Measurements from ENCODE around the gene MCC.
"Not testable (repeated sequence)": the region's sequence is repeated elsewhere in the genome, so short reads cannot be mapped to it uniquely, and the experiment has no call there.

Gene MCC

GRCh38 chr5:113092683-113093082, 395.6 kb downstream of the MCC start:
- DNase-seq, result no peak

DNA sequence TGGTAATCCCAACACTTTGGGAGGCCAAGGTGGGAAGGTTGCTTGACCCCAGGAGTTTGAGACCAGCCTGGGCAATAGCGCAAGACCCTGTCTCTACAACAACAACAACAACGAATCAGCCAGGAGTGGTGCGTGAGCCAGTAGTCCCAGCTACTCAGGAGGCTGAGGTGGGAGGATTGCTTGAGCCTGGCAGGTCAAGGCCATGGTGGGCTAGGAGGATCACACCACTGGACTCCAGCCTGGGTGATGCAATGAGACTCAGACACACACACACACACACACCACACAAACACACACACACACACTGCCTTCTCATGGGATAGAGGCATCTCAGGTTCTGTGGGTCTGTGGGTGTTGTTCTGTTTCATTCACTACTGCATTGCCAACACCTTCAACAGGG, 396.6 kb downstream of the MCC start:
- DNase-seq, result no peak

GRCh38 chr5:113090336-113091106, 397.7 kb downstream of the MCC start:
- peak; percentile 13 for DNase-seq

DNA sequence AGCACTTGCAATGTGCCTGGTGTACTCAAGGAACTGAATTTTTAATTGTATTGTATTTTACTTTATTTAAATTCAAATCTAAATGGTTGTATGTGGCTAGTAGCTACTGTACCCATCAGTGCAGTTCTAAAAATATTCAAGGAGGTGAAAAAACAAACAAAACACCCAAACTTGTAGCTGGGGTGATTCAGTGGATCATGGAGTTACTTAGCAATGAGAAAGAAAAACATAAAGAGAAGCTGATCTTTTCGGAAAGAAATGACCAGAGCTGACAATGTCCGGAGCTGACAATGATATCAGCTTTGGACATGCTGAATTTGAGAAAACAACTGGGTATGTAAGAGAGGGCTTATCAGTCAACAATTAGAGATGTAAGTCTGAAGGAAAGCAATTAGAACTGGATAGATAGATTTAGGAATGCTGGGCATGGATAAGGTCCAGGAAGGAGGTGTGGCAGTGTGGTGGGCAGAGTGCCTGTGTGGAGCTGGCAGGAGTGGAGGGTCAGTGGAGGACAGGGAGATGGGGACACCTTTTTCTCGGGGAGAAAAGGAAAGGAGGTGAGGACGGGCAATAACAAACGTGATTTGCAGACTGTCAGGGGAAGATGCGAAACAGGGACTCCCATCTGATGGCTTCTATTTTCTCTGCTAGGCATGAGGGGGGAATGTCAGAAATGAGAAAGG, 398.5 kb downstream of the MCC start:
- DNase-seq, result no peak

- DNase-seq, result no peak
Observed at GRCh38 chr5:113087976-113088514, 400.2 kb downstream of the MCC start.

- DNase-seq, result no peak
Observed at GRCh38 chr5:113085880-113086409, 402.3 kb downstream of the MCC start.

DNA sequence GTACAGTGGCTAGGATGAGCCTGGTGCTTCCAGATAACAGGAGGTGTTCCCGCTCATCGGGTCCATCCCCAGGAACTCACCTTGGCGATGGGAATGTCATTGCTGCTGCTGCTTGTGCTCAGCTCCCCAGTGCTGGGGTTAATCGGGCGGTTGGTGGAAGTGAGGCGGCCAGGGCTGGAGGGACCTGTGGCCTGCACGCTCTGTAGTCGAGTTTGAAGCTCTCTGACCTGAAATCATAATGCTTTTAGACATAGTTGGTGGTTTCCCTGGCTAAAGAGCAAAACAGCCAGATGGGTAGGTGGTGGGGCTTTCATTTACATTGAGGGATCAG, 403.2 kb downstream of the MCC start:
- DNase-seq, result no peak

GRCh38 chr5:113084402-113085083, 403.7 kb downstream of the MCC start:
- DNase-seq, result no peak

DNA sequence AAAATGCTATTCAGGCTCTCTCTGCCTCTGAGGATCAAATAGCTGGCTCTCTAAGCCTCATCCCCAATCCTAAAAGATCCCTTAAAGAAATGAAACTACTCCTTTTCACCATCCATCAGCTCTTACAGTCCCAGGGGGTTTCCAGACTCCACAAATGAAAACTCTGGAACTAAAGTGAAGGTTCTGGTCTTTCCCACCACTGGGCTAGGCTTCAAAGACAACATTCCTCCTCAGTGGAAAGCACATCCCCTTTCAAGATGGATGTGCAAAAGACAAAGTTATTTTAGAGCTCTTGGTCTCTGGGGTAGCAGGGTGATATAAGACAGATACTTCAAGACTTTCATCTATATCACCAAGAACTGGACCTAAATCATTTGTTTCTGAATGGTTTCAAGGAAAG, 404.8 kb downstream of the MCC start:
- no peak for DNase-seq

DNA sequence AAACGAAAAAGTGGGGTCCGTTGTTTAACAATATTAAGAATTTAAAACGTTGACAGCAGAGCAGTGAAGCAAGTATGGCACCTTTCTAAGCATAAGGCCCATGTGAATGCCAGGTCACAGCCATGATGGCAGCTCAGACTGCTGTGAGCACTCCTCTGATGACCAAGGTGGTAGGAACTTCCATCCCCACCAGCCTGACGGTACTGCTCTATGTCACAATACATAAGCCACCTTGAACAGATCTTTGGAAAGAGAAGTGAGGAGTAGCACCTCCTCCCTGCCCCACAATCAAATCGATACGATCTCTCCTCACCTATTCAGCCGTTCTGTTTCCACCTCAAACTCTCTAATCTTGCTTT, 405.7 kb downstream of the MCC start:
- DNase-seq, result no peak

DNA sequence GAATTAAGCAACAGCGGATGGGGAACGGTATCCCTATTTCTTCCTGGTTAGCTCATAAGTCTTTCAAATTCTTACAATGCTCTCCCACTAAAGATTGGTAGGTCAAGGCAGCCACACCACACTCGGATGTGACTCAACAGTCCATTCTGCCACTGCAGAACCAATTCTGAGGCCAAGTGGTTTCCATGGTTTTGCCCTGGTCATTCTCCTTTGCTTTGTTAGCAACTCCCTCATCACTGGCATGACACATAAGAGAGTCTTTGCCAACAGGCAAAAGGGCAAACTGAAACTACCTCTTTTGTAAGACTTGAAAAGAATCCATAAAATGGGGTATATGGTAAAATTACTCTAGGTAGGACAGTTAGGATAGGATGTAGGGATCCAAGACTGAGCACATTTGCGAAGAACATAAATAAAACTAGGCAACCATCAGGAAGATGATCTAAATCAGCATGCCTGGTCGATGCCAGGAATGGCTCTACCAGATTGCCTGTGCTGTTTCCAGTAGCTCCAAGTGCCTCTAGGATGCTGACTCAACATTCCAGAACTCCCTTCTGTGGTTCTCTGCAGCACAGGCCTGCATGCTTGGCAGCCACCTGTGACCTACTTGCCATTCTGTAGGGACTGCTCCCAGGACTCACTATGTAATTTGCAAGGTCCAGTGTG, 406.2 kb downstream of the MCC start:
- DNase-seq, result no peak

DNA sequence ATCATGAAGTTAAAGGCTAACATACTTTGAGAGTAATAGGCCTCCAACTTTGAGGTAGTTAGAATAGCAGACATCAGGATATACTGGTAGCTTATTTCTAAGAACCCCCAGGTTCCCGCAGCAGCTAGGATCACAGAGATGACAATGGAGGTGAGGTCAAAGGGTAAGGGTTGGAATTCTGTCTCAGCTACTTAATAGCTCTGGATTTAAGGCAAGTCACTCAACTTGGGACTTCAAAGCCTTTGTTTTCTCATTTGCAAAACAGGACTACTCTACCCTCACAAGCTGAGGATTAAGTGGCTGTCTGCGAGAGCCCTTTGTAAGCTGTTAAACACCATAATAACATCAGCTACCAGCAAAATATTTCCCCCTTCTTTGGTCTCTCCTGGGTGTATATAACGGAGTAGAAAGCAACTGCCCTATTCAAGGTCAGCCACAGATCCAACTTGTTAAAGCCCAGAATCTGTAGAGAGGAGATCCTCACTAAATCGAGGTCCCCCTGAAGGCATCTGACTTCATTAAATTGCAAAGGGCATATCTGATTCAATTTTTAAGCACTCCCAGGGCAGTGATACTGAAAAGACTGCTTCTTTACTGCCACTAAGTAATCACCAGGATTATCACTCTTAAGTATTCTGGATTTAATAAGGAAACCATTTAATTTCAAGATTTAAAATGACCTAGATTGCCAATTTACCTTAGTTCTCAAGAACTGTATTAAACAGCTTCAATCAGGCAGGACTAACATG, 407.0 kb downstream of the MCC start:
- DNase-seq, result no peak

DNA sequence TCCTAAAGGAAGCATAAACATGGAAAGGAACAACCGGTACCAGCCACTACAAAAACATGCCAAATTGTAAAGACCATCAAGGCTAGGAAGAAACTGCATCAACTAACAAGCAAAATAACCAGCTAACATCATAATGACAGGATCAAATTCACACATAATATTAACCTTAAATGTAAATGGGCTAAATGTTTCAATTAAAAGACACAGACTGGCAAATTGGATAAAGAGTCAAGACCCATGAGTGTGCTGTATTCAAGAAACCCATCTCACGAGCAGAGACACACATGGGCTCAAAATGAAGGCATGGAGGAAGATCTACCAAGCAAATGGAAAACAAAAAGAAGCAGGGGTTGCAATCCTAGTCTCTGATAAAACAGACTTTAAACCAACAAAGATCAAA, 411.6 kb downstream of the MCC start:
- DNase-seq, result not testable (repeated sequence)

DNA sequence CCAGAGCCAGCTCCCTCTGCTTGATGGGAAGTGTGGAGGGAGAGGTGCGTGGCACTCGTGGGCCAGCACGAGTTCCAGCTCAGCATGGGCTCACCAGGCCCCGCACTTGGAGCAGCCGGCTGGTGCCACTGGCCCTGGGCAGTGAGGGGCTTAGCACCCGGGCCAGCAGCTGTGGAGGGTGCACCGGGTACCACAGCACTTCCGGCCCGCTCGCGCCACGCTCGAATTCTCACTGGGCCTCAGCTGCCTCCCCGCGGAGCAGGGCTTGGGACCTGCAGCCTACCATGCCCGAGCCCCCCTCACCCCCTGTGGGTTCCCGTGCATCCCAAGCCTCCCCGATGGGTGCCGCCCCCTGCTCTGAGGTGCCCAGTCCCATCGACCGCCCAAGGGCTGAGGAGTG, 413.2 kb downstream of the MCC start:
- no peak for DNase-seq

DNA sequence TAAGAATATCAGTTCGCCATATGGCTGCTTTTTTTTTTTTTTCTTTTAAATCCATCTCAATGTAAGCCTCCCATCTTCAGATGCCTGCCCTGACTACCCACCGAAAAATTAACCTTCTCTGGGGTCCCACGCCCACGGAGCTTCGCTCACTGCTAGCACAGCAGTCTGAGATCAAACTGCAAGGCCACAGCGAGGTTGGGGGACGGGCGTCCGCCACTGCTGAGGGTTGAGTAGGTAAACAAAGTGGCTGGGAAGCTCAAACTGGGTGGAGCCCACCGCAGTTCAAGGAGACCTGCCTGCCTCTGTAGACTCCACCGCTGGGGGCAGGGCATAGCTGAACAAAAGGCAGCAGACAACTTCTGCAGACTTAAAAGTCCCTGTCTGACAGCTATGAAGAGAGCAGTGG, 414.6 kb downstream of the MCC start:
- DNase-seq, result not testable (repeated sequence)

- no peak for DNase-seq
Observed at GRCh38 chr5:113071401-113071800, 416.9 kb downstream of the MCC start.

DNA sequence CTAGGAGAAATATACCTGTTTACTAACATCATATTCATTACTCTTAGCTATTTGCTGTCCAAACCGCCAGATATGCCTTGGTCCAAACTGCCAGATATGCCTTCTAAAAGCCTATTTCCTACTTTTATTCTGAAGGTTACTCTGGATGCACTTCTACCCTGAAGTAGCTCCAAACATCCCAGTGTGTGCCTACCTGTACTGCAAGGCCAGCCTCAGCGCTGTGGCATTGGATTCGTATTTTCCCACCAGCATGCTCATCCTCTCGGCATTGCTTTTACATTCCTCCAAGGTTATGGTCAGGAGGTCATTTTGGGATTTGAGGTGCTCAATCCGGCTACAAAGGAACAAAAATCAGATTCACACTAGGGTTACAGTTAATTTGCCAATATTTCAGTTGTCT, 417.4 kb downstream of the MCC start:
- DNase-seq, result no peak

DNA sequence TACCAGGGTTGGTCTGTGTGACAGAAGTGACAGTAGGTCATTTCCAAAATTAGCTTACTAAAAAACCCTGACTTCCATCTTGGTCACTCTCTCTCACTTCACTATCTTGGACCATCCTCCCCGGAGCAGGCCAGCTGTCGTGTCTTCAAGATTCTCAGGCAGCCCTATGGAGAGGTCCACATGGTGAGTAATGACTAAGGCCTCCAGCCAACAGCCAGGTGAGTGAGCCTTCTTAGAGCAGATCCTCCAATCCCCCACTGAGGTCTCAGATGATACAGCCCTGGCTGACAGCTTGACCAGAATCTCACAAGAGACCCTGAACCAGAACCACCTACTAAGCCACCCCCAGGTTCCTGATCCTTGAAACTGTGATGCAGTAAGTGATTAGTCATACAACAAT, 419.7 kb downstream of the MCC start:
- no peak for DNase-seq

- DNase-seq, result no peak
Observed at GRCh38 chr5:113067635-113068344, 420.5 kb downstream of the MCC start.

GRCh38 chr5:113065626-113066025, 422.6 kb downstream of the MCC start:
- DNase-seq, result no peak

- no peak for DNase-seq
Observed at GRCh38 chr5:113064806-113065205, 423.4 kb downstream of the MCC start.

GRCh38 chr5:113063927-113064326, 424.3 kb downstream of the MCC start:
- DNase-seq, result no peak
